K562 (cell line): ENCODE results near the gene PI4KA. TPM values are rescaled to one million over a fixed set of nuclear protein-coding genes. Genes with fewer than 3 reads are reported as not detected.

ENCODE experiments used
- ATF1 ChIP-seq, 2 experiments: fragments of 450-650 bp in 1 of 2; IDR thresholded peaks; 2 replicates each; pipeline ENCODE4 v1.6.1; 2016; ENCODE audit warnings: missing compliant biosample characterization in 1 of 2, missing genetic modification characterization in 1 of 2
- ATF2 ChIP-seq: sonication (generic); formaldehyde crosslinking; IDR thresholded peaks from 2 replicates; pipeline ENCODE4 v1.8.1; 2022; ENCODE audit warnings: missing genetic modification reagents
- BRCA1 ChIP-seq, 2 experiments: fragments of 450-650 bp in 1 of 2; sonication (generic) in 1 of 2; formaldehyde crosslinking in 1 of 2; IDR thresholded peaks; 2 replicates each; pipeline versions ENCODE4 v1.5.0 to v1.6.1; 2017 to 2020; ENCODE audit warnings: mild to moderate bottlenecking in 1 of 2, missing genetic modification reagents in 1 of 2
- CBFB ChIP-seq: sonication (generic); formaldehyde crosslinking; IDR thresholded peaks from 2 replicates; pipeline ENCODE4 v1.4.0; 2020; ENCODE audit warnings: mild to moderate bottlenecking, missing genetic modification reagents
- EHMT2 ChIP-seq: fragments of 450-650 bp; IDR thresholded peaks from 2 replicates; pipeline ENCODE4 v1.6.1; 2018; ENCODE audit warnings: antibody characterized with exemption
- ELK1 ChIP-seq: sonication (generic); formaldehyde crosslinking; IDR thresholded peaks from 2 replicates; pipeline ENCODE4 v1.8.1; 2022; ENCODE audit warnings: missing genetic modification reagents
- ETV5 ChIP-seq: sonication (generic); formaldehyde crosslinking; IDR thresholded peaks from 2 replicates; pipeline ENCODE4 v1.4.0; 2020; ENCODE audit warnings: low read depth, mild to moderate bottlenecking, missing genetic modification reagents
- FOXJ3 ChIP-seq: sonication (generic); formaldehyde crosslinking; IDR thresholded peaks from 2 replicates; pipeline ENCODE4 v1.4.0; 2020; ENCODE audit warnings: mild to moderate bottlenecking, missing genetic modification reagents
- FOXO4 ChIP-seq: fragments of 450-650 bp; formaldehyde crosslinking; IDR thresholded peaks from 2 replicates; pipeline ENCODE4 v1.4.0; 2020; ENCODE audit warnings: mild to moderate bottlenecking, moderate library complexity
- GABPB2 ChIP-seq: fragments of 250-450 bp; sonication (Bioruptor Pico); conservative IDR thresholded peaks from 2 replicates; pipeline ENCODE4 v1.5.1; 2021; ENCODE audit warnings: mild to moderate bottlenecking
- IRF2 ChIP-seq: sonication (generic); formaldehyde crosslinking; IDR thresholded peaks from 2 replicates; pipeline ENCODE4 v1.8.1; 2022; ENCODE audit warnings: mild to moderate bottlenecking, missing genetic modification reagents
- POLR2G ChIP-seq: fragments of 200-400 bp; formaldehyde crosslinking; IDR thresholded peaks from 2 replicates; pipeline ENCODE4 v1.6.1; 2017; ENCODE audit warnings: low read depth, mild to moderate bottlenecking, antibody characterized with exemption, low read length, moderate library complexity
- RBM22 ChIP-seq: fragments of 200-400 bp; formaldehyde crosslinking; IDR thresholded peaks from 2 replicates; pipeline ENCODE4 v1.6.1; 2018; ENCODE audit warnings: low read length, low read depth; ENCODE audit not compliant: poor library complexity, severe bottlenecking
- SIX5 ChIP-seq, 2 experiments: IDR thresholded peaks; 2 replicates each; pipeline ENCODE4 v1.6.1; 2011; ENCODE audit warnings: low read length in 2 of 2, borderline replicate concordance in 1 of 2, low read depth in 1 of 2, mild to moderate bottlenecking in 1 of 2, moderate library complexity in 1 of 2; ENCODE audit not compliant: insufficient read depth in 1 of 2
- STAG1 ChIP-seq: sonication (generic); formaldehyde crosslinking; IDR thresholded peaks from 2 replicates; pipeline ENCODE4 v1.5.0; 2020; ENCODE audit warnings: missing genetic modification reagents, borderline replicate concordance
- TGIF2 ChIP-seq: sonication (generic); formaldehyde crosslinking; IDR thresholded peaks from 2 replicates; pipeline ENCODE4 v1.8.1; 2022; ENCODE audit warnings: mild to moderate bottlenecking, missing genetic modification reagents, moderate library complexity
- ZBTB7A ChIP-seq: IDR thresholded peaks from 2 replicates; pipeline ENCODE4 v1.6.1; 2011; ENCODE audit warnings: low read depth, mild to moderate bottlenecking, low read length, moderate library complexity, borderline replicate concordance; ENCODE audit not compliant: control insufficient read depth
- ZC3H4 ChIP-seq: sonication (generic); formaldehyde crosslinking; IDR thresholded peaks from 2 replicates; pipeline ENCODE4 v1.9.0; 2021; ENCODE audit warnings: missing genetic modification reagents, borderline replicate concordance
- ZNF282 ChIP-seq: sonication (generic); formaldehyde crosslinking; IDR thresholded peaks from 2 replicates; pipeline ENCODE4 v1.8.1; 2023; ENCODE audit warnings: missing genetic modification reagents
- polyA plus RNA-seq, 8 experiments: library from polyadenylated mRNA; depleted of rRNA in 4 of 8; stranded (reverse) in 5 of 8; unstranded in 3 of 8; fragments of >200 nt; fragmentation: Nextera tagmentation in 2 of 8; fragmentation: Illumina TruSeq in 1 of 8; extraction: Ambion mirVana in 2 of 8; extraction: Trizol in 1 of 8; gene quantifications; 2 replicates each; pipeline versions ENCODE4 v1.2.1 to v1.2.3, GENCODE V29; 2011 to 2014; ENCODE audit warnings: inconsistent platforms in 1 of 8, missing spikeins in 1 of 8
- total RNA-seq, 7 experiments: library from RNA; depleted of rRNA in 6 of 7; stranded (reverse); fragments of >200 nt in 6 of 7; fragmentation: Illumina TruSeq in 2 of 7; extraction: Trizol in 2 of 7; gene quantifications; 2 replicates each; pipeline versions ENCODE4 v1.2.1 to v1.2.3, GENCODE V29; 2011 to 2021; ENCODE audit warnings: low replicate concordance in 1 of 7

PI4KA gene
- total and polyA plus RNA-seq, 9 of the 15 experiments (the other 6 are each of a cell fraction or from before 2014, with no cell fraction given): 7.3 to 187 (median 84.7) TPM

GRCh38 chr22:20752104-20752741 is 106.4 kb downstream of the PI4KA start (continued):
- TF ChIP-seq CBFB (CRISPR knock-in tag) (peak; percentile 68; the same call in 1 of the 2 replicates), RBM22 (peak; percentile 48), ELK1 (CRISPR knock-in tag) (peak; percentile 82; the same call in 1 of the 2 replicates), IRF2 (CRISPR knock-in tag) (peak; percentile 85), FOXO4 (CRISPR knock-in tag) (no peak), ETV5 (no peak), EHMT2 (no peak), ZNF282 (CRISPR knock-in tag) (0 out of 2 replicates have a peak, but pooled peaks have one; percentile 68), ZBTB7A (0 out of 2 replicates have a peak, but pooled peaks have one; percentile 33), STAG1 (0 out of 2 replicates have a peak, but pooled peaks have one; percentile 20), ATF1 (CRISPR knock-in tag; IDR thresholded peaks at IDR 0.05) (0 out of 2 replicates have a peak, but pooled peaks have one; percentile 3), ATF1 (tag; IDR thresholded peaks at IDR 0.05) (no peak), TGIF2 (CRISPR knock-in tag) (no peak), POLR2G (peak; percentile 52; the same call in 1 of the 2 replicates), ZC3H4 (CRISPR knock-in tag) (peak; percentile 39; the same call in 1 of the 2 replicates), FOXJ3 (CRISPR knock-in tag) (no peak), SIX5 (IDR thresholded peaks at IDR 0.05; ENCODE audit: borderline replicate concordance in 1 of 2, insufficient read depth in 1 of 2, low read depth in 1 of 2, low read length in 2 of 2) (peak in 1 of 2 experiments; percentile 16; a peak in 1 of 4 replicates), GABPB2 (0 out of 2 replicates have a peak, but pooled peaks have one; percentile 18), BRCA1 (IDR thresholded peaks at IDR 0.05) (no peak), BRCA1 (CRISPR knock-in tag; IDR thresholded peaks at IDR 0.05) (peak; percentile 80; the same call in 1 of the 2 replicates), ATF2 (CRISPR knock-in tag) (peak; percentile 75; the same call in 1 of the 2 replicates)
